Vagina (tissue), 2 donors: ENCODE data around the gene USP19. TPM values are rescaled to one million over a fixed set of nuclear protein-coding genes. Genes with fewer than 3 reads are reported as not detected.
A peak's percentile ranks its signal among the peaks of the same experiment; 100 is the strongest.

Experiments
- DNase-seq, 2 donors: peaks; one replicate each; pipeline ENCODE4 v3.0.0-alpha.2; 2017; ENCODE audit errors: extremely low spot score in 2 of 2
- H3K27ac ChIP-seq: fragments of 200-600 bp; sonication (generic); one replicate; pipeline ENCODE4 v1.5.1; 2019
- H3K27me3 ChIP-seq: fragments of 200-600 bp; sonication (generic); one replicate; pipeline ENCODE4 v1.5.1; 2019
- H3K36me3 ChIP-seq, 2 donors: fragments of 200-600 bp; sonication (generic); one replicate each; pipeline ENCODE4 v1.5.1; 2017 to 2019
- H3K4me1 ChIP-seq: fragments of 200-600 bp; sonication (generic); one replicate; pipeline ENCODE4 v1.5.1; 2019
- H3K4me3 ChIP-seq, 2 donors: fragments of 200-600 bp; sonication (generic); 1 replicate in 1 of 2; 2 replicates in 1 of 2; pipeline ENCODE4 v1.5.1; 2016 to 2019
- H3K9me3 ChIP-seq: fragments of 200-600 bp; sonication (generic); one replicate; pipeline ENCODE4 v1.5.1; 2019
- CTCF ChIP-seq, 3 experiments: fragments of 450-650 bp in 2 of 3; fragments of 200-600 bp in 1 of 3; sonication (generic) in 1 of 3; IDR thresholded peaks; one replicate each; pipeline ENCODE4 v1.5.1; 2017 to 2019; ENCODE audit warnings: antibody characterized with exemption in 3 of 3, mild to moderate bottlenecking in 2 of 3, moderate library complexity in 2 of 3
- POLR2A ChIP-seq, 2 donors: fragments of 450-650 bp; IDR thresholded peaks; one replicate each; pipeline ENCODE4 v1.6.1; 2017; ENCODE audit warnings: antibody characterized with exemption in 2 of 2, mild to moderate bottlenecking in 2 of 2, moderate library complexity in 2 of 2
- POLR2AphosphoS5 ChIP-seq, 2 donors: sonication (generic); formaldehyde crosslinking; IDR thresholded peaks; one replicate each; pipeline ENCODE4 v1.9.0; 2017; ENCODE audit warnings: antibody characterized with exemption in 2 of 2, mild to moderate bottlenecking in 2 of 2, low read depth in 1 of 2; ENCODE audit not compliant: insufficient read depth in 1 of 2
- intact Hi-C: fragments of 100-400 bp; cut with DNase I; formaldehyde crosslinking; loops from one replicate; pipeline ENCODE4 v1.15.1; 2023
- total RNA-seq: library from RNA; depleted of rRNA; stranded (reverse); fragments of >200 nt; gene quantifications from one replicate; pipeline ENCODE4 v1.2.3, GENCODE V29; 2016

Gene USP19
- total RNA-seq, 1 donor from 2014 or later = 59.9 TPM

DNA sequence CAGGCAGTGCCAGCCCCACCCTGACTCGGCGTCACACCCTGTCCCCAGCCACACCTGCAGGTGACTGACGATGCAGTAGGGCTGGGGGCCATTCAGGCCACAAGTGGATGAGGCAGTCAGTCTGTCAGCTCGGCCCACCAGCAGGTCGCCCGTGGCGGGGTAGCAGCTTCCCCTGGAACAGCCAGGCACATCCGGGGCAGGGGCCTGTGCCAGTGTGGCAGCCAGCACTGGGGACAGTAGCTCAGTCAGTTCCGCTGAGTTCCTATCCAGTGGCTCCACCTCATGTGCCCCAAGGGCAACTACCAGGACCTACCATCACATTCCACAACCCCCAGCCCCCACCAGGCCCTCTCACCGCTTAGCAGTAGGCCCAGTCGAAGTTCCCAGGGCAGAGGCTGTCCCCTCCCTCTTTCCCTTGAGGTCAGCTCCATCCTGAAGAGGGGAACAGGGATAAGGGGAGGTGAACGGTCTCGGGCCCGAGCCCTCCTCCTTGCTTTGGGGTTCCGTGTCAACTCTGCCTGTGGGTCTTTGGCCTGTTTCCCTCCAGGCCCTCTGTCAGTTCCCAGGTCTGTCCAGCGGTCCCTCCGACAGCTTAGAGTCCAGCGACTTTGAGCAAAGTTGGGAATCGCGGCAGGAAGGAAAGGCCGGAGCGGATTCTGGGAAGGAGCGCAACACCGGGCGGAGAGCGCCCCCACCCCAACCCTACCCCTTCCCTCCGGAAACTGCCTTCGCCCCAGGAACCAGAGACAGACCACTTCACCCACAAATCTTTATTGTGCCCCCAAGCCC lies 12.0 kb upstream of the USP19 start, which contains the start of gene LAMB2:
Gene LAMB2 (minus strand): TSS at position 614 of the 789 bp plus-strand sequence. CDS start 183 bp downstream, at position 431.
- no peaks in the 10 kb centered on the region for H3K27me3 ChIP-seq
- H3K4me1 ChIP-seq = peaks cover 34% of the 10 kb centered on the region
- TF ChIP-seq POLR2A (IDR thresholded peaks at IDR 0.05) (peak in 1 of 2 donors; percentile 24), POLR2AphosphoS5 (IDR thresholded peaks at IDR 0.05; ENCODE audit: insufficient read depth in 1 of 2, low read depth in 1 of 2) (peak; percentile 80 to 82), CTCF (IDR thresholded peaks at IDR 0.05) (peak in 1 of 3 experiments; percentile 15)
- peaks cover 0 to 13% of the 10 kb centered on the region in 2 donors for H3K36me3 ChIP-seq
- intact Hi-C loops = no loop called here
- DNase-seq = no peak
- no peaks in the 10 kb centered on the region for H3K9me3 ChIP-seq
- H3K27ac ChIP-seq = peak within 1 kb of the TSS; percentile 93
- peak within 1 kb of the TSS; percentile 87 to 90 for H3K4me3 ChIP-seq

DNA sequence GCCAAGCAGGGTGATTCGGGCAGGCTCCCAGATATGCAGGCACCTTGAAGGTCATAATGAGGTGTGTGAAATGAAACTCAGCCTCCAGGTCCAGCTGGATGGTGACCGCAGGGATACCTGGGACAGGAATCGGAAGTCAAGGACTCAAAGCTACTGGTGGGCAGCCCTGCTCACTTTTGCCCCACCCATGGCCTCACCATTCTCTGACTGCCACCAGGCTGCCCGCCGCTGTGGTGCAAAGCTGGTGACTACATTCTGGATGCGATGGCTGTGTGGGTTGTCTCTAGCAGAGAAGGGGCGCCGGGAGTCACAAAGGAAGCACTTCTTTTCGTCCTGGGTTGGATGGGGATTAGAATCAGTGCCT lies 11.4 kb upstream of the USP19 start:
- Histone ChIP-seq H3K27me3 (no peaks in the 10 kb centered on the region), H3K4me3 (peak overlapping the region; percentile 87 to 90), H3K9me3 (no peaks in the 10 kb centered on the region), H3K27ac (peak overlapping the region; percentile 93), H3K4me1 (peaks cover 34% of the 10 kb centered on the region), H3K36me3 (peaks cover 0 to 13% of the 10 kb centered on the region in 2 donors)
- DNase-seq = no peak
- TF ChIP-seq POLR2AphosphoS5 (IDR thresholded peaks at IDR 0.05; ENCODE audit: insufficient read depth in 1 of 2, low read depth in 1 of 2) (no peak), POLR2A (IDR thresholded peaks at IDR 0.05) (no peak), CTCF (IDR thresholded peaks at IDR 0.05) (no peak)
- intact Hi-C loops = no loop called here

GRCh38 chr3:49131576-49131975 lies 11.0 kb upstream of the USP19 start:
- Histone ChIP-seq H3K36me3 (peaks cover 0 to 14% of the 10 kb centered on the region in 2 donors), H3K9me3 (no peaks in the 10 kb centered on the region), H3K27ac (no peak overlapping the region), H3K27me3 (no peaks in the 10 kb centered on the region), H3K4me3 (peak overlapping the region; percentile 87 to 90), H3K4me1 (peaks cover 34% of the 10 kb centered on the region)
- intact Hi-C loops = no loop called here
- TF ChIP-seq POLR2A (IDR thresholded peaks at IDR 0.05) = no peak
- no peak for TF ChIP-seq POLR2AphosphoS5 (IDR thresholded peaks at IDR 0.05; ENCODE audit: insufficient read depth in 1 of 2, low read depth in 1 of 2)
- DNase-seq = no peak

DNA sequence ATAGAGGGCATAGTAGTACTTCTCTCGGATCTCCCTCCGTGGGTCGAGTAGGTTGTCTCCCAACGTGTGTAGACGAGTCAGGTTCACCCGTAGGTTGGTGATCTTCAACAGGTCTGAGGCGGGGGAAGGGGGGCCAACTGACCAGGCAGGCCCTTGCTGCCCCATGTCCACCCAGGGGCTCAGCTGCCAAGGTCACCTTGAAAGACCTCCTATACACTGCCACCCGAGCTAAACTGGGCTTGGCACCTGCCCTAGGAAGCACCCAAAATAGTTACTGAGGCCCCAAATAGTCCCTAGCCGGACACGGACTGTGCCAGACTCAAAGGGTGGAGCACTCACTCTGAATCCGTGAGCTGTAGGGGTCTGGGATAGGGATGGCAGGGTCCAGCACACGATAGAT lies 10.4 kb upstream of the USP19 start:
- TF ChIP-seq POLR2A (IDR thresholded peaks at IDR 0.05) (no peak), POLR2AphosphoS5 (IDR thresholded peaks at IDR 0.05; ENCODE audit: insufficient read depth in 1 of 2, low read depth in 1 of 2) (no peak), CTCF (IDR thresholded peaks at IDR 0.05) (no peak)
- Histone ChIP-seq H3K9me3 (no peaks in the 10 kb centered on the region), H3K4me1 (peaks cover 34% of the 10 kb centered on the region), H3K27me3 (no peaks in the 10 kb centered on the region), H3K4me3 (peak overlapping the region in 1 of 2 donors; percentile 90), H3K27ac (no peak overlapping the region), H3K36me3 (peaks cover 0 to 20% of the 10 kb centered on the region in 2 donors)
- intact Hi-C loops = no loop called here
- no peak for DNase-seq

GRCh38 chr3:49124991-49125670 lies 4.5 kb upstream of the USP19 start:
- TF ChIP-seq POLR2AphosphoS5 (IDR thresholded peaks at IDR 0.05; ENCODE audit: insufficient read depth in 1 of 2, low read depth in 1 of 2) (no peak), POLR2A (IDR thresholded peaks at IDR 0.05) (no peak), CTCF (IDR thresholded peaks at IDR 0.05) (no peak)
- H3K27me3 ChIP-seq = no peaks in the 10 kb centered on the region
- peaks cover 0 to 60% of the 10 kb centered on the region in 2 donors for H3K36me3 ChIP-seq
- DNase-seq = no peak
- intact Hi-C loops = no loop called here
- H3K4me3 ChIP-seq = no peak overlapping the region
- no peaks in the 10 kb centered on the region for H3K9me3 ChIP-seq
- peaks cover 13% of the 10 kb centered on the region for H3K4me1 ChIP-seq
- H3K27ac ChIP-seq = no peak overlapping the region
